Prostate gland (tissue), 2 donors: ENCODE measurements around the gene MIOX.

ENCODE experiments used
- CTCF ChIP-seq, 4 experiments: fragments of 200-600 bp in 2 of 4; fragments of 450-650 bp in 2 of 4; sonication (generic) in 2 of 4; IDR thresholded peaks; 1 replicate in 3 of 4; 2 replicates in 1 of 4; pipeline ENCODE4 v1.5.1; 2016 to 2019; ENCODE audit warnings: antibody characterized with exemption in 4 of 4, mild to moderate bottlenecking in 2 of 4, moderate library complexity in 2 of 4
- POLR2AphosphoS5 ChIP-seq: sonication (generic); formaldehyde crosslinking; IDR thresholded peaks from one replicate; pipeline ENCODE4 v1.6.1; 2017; ENCODE audit warnings: antibody characterized with exemption

DNA sequence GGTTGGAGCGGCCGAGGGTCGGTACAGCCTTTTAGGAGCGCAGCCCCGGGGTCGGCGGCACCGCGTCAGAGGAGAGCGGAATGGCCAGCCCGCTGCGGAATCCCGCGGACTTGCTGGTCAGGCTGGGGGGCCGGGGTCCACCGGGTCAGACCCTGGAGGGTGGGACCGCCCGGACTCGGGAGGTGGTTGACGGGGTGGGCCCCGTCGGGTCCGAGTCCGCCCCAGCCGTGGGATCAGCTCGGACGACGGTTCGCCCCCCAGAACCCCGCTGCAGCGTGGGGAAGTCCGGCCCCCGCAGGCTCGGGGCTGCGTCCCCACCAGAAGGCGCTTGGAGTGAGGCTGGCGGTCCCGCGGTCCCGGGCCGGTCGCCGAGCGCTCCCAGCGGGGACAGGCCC, 5.6 kb upstream of the MIOX start:
- no peak for TF ChIP-seq CTCF (IDR thresholded peaks at IDR 0.05)
- TF ChIP-seq POLR2AphosphoS5: no peak
